Fibroblast of lung (primary cell): ENCODE results near the gene ABCA4.

Experiments
- EZH2 ChIP-seq: IDR thresholded peaks from 2 replicates; pipeline ENCODE4 v1.5.1; 2012; ENCODE audit warnings: low read length, control low read depth, mild to moderate bottlenecking; ENCODE audit errors: missing control alignments
- TF ChIP-seq, protein P1 (sequence below), 2 donors: IDR thresholded peaks in 1 of 2; conservative IDR thresholded peaks in 1 of 2; 1 replicate in 1 of 2; 2 replicates in 1 of 2; pipeline ENCODE4 v1.5.1; 2011 to 2012; ENCODE audit warnings: low read length in 2 of 2, control low read depth in 1 of 2, inconsistent platforms in 1 of 2, low read depth in 1 of 2, mild to moderate bottlenecking in 1 of 2

DNA sequence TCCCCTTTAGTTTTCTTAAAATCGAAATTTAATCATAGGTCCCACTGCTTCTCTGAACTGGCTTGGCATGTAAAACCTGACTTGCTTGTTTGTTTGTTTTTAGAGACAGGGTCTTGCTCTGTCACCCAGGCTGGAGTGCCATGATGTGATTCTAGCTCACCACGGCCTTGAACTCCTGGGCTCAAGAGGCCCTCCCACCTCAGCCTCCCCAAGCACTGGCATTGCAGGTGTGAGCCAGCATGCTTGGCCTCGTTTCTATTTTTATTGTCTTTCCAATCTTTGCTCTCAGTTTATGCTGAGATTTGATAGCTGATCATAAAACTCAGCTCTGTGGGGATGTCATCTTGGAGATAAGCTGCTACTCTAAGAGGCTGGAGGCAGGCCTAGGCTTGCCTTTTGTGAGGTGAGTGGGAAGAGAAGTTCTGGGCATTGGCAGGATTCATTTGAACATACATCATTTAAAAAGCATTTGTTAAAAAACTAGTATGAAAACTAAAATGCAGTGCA is 160.3 kb downstream of the ABCA4 start:
- TF ChIP-seq, protein P1, sequence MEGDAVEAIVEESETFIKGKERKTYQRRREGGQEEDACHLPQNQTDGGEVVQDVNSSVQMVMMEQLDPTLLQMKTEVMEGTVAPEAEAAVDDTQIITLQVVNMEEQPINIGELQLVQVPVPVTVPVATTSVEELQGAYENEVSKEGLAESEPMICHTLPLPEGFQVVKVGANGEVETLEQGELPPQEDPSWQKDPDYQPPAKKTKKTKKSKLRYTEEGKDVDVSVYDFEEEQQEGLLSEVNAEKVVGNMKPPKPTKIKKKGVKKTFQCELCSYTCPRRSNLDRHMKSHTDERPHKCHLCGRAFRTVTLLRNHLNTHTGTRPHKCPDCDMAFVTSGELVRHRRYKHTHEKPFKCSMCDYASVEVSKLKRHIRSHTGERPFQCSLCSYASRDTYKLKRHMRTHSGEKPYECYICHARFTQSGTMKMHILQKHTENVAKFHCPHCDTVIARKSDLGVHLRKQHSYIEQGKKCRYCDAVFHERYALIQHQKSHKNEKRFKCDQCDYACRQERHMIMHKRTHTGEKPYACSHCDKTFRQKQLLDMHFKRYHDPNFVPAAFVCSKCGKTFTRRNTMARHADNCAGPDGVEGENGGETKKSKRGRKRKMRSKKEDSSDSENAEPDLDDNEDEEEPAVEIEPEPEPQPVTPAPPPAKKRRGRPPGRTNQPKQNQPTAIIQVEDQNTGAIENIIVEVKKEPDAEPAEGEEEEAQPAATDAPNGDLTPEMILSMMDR (conservative IDR thresholded peaks at IDR 0.05 in 1 of 2, IDR thresholded peaks at IDR 0.05 in 1 of 2; ENCODE audit: low read depth in 1 of 2, low read length in 2 of 2), result no peak
- no peak for TF ChIP-seq EZH2
